Lung microvascular endothelial cell (primary cell): ENCODE measurements around the gene BCAS3. TPM values are rescaled to one million over a fixed set of nuclear protein-coding genes. Genes with fewer than 3 reads are reported as not detected.
A peak's percentile ranks its signal among the peaks of the same experiment; 100 is the strongest.
"Not testable (repeated sequence)": the region's sequence is repeated elsewhere in the genome, so short reads cannot be mapped to it uniquely, and the experiment has no call there.

ENCODE experiments used
- DNase-seq, 2 donors: peaks; one replicate each; pipeline versions ENCODE4 v3.0.0 to v3.0.0-alpha.2; 2010; ENCODE audit warnings: low read depth in 2 of 2
- total RNA-seq: library from RNA; depleted of rRNA; stranded (reverse); fragments of >200 nt; gene quantifications from 2 replicates; pipeline ENCODE4 v1.2.1, GENCODE V29; 2014

The BCAS3 gene
- total RNA-seq, 1 donor from 2014 or later = 17.9 TPM

DNA sequence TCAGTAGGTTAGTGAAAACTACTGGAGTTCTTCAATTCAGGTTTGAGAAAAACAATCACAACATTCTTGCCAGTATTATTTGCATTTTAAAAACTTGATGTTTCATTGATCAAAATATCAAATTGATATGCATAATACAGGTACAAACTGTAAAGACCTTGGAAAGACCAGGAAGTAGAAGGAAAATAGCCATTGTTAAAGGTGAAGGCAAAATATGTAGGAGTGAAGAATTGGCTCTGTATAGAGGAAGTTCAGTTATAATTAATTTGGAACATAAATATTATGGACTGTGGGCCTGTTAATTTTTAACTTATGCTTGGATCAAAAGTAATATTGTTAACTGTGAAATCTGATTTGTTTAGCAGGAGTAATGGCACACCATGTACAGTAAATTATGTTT, 112.6 kb downstream of the BCAS3 start:
- no peak for DNase-seq

DNA sequence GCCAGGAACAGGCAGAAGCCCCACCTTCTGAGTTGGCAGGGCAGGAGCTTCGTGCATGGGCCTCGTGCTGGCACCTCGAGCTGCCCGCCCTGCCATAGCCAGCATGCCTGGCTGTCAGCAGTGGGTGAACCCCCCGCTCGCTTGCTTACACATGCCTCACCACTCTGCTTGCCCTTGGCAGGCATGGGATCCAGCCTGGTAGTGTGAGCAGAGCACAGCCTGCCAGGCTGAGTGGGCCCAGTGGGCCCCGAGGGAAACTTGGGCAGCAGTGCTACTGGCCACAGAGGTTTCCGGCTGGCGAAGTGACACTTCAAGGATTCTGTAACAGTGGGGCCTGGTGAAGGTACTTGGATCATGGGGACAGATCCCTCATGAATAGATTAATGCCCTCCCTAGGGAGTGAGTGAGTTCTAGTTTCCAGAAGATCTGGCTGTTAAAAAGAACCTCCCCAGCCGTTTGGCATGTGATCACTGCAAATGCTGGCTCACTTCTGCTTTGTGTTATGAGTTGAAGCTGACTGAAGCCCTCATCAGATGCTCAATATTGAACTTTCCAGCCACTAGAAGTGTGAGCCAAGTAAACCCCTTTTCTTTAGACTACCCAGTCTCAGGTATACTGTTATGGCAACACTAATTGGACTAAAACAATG, 114.7 kb downstream of the BCAS3 start:
- no peak for DNase-seq

DNA sequence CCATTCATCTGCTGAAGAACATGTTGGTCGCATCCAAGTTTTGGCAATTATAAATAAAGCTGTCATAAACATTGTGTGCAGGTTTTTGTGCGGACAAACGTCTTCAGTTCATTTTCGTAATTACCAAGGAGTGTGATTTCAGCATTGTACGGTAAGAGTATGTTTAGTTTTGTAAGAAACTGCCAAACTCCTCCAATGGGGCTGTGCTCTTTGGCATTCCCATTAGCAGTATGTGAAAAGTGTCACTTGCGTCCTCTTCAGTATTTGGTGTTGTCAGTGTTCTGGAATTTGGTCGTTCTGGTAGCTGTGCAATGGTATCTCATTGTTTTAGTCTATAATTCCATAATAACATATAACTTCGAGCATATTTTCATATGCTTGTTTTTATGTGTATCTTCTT, 120.9 kb downstream of the BCAS3 start:
- DNase-seq = no peak

DNA sequence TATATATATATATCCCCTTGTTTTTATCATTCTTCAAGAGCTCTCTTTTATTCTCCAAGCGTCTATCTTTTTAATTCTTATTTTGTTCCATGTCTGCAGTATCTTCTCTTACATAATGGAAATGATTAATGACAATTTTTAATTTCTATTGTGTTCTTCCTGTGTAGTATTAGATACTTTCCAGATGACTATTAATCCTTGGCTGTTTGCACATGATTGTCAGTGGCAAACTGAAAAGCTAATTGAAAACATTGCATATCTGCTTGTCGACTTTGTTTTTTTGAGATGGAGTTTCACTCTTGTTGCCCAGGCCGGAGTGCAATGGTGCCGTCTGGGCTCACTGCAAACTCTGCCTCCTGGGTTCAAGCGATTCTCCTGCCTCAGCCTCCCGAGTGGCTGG, 124.7 kb downstream of the BCAS3 start:
- DNase-seq = no peak

DNA sequence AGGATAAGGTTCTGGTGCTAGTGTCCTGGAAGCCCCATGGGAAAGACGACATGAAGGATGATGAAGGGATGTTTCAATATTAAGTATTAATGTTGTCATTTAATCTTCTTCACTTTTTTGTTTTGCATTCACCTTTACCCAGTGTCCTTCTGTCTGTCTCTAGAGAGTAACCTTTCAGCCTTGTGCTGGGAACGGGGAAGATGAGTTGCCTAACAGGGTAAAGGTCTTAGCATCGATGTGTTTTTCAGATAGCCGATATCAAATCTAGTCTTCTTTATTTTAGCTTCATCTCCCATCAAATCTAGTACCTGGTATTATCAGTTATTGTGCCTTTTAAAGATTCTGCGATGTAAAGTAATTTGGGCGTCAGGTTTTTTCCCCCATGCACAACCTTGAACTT, 125.4 kb downstream of the BCAS3 start:
- DNase-seq = no peak

DNA sequence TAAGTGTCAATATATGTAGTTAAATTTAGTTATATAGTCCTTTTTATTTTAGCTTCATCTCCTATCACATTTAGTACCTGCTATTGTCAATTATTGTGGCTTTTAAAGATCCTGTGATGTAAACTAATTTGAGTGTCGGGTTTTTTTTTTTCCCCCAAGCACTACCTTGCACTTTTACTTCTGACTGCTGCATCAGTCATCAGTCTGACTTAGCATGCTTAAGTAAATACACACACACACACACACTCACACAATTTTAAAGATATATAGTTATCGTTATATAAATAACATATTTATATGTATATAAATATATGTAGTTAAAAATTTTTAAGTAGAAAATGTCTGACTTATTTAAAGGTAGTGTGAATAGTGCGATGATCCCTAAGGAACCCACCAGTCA, 127.2 kb downstream of the BCAS3 start:
- DNase-seq = no peak

DNA sequence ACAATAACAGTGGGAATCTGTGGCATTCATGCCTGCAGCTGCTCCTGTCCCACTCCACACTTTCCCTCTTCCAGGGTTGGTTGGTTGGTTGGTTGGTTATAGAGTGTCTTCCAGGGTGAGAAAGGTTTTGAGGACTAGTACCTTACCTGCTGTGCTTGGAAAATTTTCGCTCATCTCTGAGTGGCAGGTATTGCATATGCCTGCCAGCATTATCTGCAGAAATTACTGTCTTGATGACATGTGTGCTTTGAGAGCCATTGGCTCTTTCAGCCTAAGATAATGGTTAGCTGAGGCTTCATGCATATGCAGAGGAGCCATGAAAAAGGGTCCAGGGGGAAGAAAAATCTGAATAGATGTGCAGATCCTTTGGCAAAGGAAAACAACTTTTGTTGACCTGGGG, 131.8 kb downstream of the BCAS3 start:
- no peak for DNase-seq

DNA sequence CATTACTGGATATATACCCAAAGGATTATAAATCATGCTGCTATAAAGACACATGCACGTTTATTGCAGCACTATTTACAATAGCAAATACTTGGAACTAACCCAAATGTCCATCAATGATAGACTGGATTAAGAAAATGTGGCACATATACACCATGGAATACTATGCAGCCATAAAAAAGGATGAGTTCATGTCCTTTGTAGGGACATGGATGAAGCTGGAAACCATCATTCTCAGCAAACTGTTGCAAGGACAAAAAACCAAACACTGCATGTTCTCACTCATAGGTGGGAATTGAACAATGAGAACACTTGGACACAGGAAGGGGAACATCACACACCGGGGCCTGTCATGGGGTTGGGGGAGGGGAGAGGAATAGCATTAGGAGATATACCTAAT, 137.3 kb downstream of the BCAS3 start:
- DNase-seq = not testable (repeated sequence)

DNA sequence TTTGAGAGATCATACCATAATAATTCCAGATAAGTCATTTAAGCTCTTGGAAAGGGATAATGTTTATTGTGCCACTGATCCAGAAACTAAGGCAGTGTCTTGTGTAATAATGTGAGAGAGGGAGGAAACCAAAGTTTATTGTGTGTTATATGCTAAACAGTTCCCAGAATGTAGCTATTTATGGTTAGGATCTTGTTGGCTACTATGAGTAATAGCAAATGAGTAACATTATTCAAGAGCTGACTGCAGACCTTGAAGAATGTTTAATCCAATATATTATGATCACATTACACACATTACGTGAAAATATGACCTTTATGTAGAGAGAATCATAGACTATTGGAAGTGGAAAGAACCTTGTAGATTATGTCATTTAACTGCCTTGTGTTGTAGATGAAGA, 139.5 kb downstream of the BCAS3 start:
- peak in 1 of 2 donors; percentile 68 for DNase-seq

DNA sequence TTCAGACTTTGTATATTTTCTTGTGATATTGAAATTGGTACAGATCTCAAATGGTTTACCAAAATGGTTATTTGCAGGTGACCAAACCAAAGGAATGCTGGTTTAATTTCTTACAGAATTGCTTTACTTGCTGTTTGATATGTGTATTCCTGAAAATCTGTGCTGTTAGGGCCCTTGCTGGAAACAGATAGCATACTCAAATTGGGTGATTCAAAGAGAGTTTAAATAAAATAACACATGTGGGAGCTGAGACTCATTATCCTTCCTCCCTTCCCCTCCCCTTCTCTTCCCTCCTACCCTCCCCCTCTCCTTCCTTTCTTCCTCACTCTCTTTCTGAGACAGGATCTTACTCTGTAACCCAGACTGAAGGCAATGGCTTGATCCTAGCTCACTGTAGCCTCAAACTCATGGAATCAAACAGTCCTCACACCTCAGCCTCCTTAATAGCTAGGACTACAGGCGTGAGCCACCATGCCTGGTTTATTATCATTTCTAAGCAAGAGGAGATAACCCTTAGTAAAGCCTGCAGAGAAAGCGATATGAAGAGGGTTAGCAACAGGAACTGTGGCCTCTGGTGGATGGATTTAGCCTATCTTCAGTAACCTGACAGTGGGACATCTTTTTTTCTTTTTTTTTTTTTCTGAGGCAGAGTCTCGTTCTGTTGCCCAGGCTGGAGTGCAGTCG, 141.9 kb downstream of the BCAS3 start:
- DNase-seq = no peak

DNA sequence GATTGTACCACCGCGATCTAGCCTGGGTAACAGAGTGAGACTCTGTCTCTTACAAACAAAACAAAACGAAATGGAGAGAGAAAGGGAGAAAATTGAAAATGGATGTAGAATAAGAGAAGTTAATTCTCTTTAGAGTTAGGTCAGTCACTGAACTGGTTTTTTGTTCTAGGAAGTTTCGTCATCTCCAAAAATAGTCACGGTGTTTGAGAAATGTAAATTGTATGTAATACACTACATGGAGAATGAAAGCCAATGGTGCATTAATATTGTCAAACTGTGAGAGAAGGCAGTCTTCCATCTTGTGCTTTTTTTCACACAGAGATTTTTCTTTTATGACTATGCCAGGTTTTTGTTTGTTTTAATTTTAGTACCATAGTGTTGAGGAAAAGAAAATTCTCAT, 145.9 kb downstream of the BCAS3 start:
- DNase-seq = no peak

DNA sequence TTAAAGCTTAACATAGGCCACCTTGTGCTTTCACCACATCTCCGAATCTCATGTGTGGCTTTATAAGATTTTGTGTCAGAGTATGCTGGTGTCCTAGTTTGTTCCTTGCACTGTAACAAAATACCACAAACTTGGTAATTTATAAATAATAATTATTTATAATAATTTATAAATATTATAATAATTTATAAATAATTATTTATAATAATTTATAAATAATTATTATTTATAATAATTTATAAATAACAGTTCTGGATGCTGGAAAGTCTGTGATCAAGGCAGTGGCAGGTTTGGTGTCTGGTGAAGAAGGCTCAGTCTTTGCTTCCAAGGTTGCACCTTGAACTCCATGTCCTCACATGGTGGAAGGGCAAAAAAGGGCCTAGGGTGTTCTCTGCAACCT, 147.7 kb downstream of the BCAS3 start:
- DNase-seq = no peak

DNA sequence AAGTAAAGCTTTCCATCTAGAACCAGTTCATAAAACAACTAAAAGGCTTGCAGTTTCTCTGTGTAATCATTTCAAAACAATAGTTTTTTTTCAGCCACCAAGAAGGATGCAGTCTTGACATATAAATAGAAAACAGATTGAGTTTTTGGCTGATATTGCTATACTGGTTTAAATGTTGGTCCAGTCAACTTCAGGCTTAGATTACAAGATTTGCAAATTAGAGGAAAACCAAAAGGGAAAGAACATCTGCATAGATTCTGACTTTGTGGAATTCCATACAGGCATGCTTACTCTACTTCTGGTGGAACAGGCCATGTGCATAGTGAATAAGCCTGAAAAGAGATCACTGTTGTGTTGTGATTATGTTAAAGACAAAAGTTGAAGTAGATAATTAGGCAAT, 150.3 kb downstream of the BCAS3 start:
- DNase-seq = no peak

DNA sequence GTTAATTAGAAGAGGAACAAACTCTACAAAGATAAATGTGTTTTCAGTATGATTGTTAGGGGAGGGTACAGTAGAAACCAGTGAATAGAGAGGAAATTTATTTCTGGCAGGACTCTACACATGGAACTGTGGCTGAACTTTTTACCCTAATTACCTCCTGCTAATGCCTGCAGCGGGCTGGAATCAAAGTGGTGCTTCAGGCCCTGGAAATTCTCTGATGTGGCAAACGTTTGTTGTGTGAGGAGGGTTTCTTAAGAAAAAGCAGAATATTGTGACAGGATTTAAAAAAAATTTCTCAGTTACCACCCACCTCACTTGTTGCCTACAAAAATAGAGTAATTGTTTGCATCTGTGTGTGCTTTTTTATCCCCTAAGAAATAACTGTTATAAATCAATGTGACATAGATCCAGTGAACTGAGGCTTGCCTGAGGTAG, 154.5 kb downstream of the BCAS3 start:
- DNase-seq = no peak

DNA sequence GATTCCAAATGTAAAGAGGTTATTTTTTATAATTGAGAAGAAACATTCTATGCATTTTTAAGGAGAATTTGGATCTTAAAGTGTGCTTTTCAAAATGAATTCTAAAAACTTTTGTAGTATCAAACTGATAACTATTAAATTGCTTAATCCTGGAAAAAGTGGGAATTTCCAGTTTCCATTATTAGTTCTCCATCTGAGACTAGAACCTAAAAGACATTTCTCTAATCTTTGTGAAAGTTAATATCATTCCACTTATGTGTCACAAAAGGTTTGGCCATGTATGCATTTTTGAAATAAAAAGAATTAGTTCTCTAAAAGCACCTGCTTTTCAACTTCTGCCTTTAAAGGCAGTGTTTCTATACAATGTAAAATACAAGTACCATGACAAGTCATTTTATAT, 155.0 kb downstream of the BCAS3 start:
- DNase-seq = no peak

DNA sequence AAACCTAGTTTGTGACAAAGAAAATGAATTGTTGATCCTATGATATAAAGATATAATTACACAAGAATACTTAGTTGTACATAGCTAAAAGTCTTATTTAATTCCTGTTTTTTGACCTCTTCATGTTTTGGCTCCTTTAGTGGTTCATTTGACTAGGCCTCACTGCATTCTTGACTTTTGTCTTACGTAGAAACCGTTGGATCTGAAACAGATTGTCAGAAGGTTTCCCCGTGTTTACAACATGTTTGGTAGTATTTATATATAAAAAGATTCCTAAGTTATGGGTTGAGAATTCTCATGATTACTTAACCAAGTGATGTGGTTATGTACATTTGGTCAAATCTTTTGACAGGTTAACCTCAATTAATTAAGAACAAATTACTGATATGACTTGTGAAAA, 162.8 kb downstream of the BCAS3 start:
- no peak for DNase-seq

DNA sequence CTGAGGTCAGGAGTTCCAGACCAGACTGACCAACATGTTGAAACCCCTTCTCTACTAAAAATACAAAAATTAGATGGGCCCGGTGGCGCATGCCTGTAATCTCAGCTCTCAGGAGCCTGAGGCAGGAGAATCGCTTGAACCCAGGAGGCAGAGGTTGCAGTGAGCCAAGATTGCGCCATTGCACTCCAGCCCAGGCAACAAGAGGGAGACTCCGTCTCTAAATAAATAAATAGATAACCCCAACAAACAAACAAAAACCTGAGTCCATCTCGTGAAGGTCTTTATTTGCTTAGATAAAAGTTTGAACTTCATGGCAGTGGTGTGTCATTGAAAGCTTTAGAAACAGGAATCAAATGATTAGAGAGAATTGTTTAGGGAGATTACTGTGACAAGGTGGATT, 167.4 kb downstream of the BCAS3 start:
- no peak for DNase-seq

DNA sequence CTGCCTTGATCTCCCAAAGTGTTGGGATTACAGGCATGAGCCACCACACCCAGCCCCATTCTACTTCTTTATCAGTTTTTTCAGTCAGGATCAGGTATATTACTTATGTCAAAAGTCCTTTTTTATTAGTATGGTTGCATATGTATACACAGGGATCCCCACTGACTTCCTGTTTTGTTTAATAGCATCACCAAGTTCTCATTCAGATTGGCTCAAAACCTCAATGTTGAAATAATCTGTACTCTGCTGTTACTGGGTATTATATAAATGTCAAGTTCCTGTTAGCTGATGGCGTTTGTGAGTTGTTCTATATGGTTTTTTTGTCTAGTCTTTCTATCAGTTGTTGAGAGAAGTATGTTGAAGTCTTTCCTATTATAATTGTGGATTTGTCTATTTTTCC, 168.5 kb downstream of the BCAS3 start:
- no peak for DNase-seq

DNA sequence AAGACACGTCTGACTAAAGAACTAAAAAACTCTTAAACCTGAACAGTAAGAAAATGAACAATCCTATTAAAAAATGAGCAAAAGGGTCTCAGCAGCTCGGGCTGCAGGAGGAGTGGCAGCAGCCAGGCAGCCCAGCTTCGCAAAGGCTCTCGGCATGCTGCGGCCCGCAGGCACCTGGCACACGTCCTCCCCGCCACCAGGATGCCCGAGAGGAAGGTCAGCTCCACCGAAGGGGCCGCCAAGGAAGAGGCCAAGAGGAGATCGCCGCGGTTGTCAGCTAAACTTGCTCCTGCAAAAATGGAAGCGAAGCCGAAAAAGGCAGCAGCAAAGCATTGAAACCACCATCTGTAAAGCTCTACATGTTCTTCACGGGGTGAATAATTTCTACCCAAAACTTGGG, 173.5 kb downstream of the BCAS3 start:
- DNase-seq = no peak

DNA sequence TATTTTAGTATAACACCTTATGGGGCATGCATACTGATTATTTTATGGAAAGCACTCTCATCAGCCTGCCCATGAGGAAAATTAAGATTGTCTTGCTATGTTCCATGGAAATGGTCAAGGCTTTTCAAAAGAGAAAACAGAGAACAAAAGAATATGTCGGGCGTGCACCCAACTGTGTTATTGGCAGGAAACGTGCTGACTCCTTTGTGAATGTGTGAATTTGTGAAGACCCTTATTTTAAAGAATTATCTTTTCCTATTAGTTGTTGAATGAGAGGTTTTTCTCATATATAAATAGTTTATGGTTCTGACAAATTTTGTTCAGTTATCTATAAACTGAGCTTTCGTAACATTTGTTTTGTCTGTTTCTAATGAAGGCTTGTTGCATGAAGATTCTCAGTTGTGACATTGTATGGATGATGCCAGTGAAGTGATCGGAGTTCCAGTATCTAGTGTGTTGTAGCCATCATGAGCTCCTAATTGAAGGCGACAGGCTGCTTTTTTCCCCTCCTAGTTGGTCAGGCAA, 180.0 kb downstream of the BCAS3 start:
- no peak for DNase-seq

DNA sequence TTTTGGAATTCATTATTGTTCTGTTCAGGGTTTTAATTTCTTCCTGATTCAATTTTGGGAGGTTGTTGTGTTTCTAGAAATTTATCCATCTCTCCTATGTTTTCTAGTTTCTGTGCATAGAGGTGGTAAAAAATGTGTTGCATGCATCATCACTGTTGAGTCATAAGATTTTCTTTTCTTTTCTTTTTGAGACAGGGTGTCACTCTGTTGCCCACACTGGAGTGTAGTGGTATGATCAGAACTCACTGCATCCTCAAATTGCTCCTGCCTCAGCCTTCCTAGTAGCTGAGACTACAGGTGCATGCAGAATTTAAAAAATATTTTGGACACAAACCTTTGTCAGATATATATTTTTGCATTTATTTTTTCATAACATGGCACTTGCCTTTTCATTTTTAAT, 184.8 kb downstream of the BCAS3 start:
- no peak for DNase-seq

DNA sequence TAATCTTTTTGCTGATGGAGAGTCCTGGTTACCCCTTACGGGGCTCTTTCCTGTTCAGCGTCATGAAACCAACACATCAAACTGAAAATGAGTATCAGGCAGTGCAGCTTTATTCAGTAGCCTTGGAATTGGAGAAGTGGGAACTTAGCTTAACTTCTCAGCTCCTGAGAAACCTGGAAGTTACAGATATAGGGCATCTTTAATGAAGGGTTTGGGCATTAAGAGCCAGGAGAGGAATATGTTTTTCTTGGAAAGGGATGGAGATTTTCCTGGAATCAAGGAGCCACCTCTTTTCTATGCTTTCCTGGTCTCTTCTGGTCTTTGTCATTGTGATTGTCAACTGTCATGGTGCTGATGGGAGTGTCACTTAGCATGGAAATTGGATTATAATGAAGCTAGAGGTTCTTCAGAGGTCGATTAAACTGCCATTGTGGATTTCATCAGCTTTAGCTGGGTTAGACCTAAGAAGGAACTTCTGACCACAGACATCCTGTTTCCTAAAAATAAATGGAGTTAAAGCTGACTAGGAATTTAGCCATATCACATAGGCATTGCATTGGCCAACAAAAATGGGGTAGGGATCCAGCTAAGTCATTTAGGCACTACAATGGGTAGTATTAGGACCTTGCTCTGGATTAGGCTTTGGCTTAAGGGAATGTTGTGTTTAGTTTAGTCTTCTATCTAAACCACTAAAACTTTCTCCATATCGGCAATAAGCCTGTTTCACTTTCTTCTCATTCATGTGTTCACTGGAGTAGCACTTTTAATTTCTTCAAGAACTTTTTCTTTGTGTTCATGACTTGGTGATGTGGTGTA, 186.4 kb downstream of the BCAS3 start:
- peak in 1 of 2 donors; percentile 3 for DNase-seq

DNA sequence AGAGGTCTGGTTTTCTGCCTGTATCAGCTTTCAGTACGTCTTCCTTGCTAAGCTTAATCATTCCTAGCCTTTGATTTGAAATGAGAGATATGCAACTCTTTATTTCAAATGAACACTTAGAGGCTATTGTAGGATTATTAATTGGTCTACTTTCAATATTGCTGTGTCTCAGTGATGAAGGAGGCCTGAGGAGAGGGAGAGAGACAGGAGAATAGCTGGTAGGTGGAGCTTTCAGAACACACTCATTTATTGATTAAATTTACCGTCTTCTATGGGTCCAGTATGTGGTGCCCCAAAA, 187.0 kb downstream of the BCAS3 start:
- DNase-seq = no peak
